ENCODE measurements around the gene SRRM5. TPM values are rescaled to one million over a fixed set of nuclear protein-coding genes. Genes with fewer than 3 reads are reported as not detected.

Gene SRRM5
- total and polyA plus RNA-seq, 2 of the 13 experiments (the other 11 are each of a cell fraction or from before 2014, with no cell fraction given) = 0.11 to 0.16 TPM

GRCh38 chr19:43595999-43596841 is 15.7 kb upstream of the SRRM5 start, which contains the start of the genes IRGQ and ZNF576 (continued):
- peak; percentile 83 for TF ChIP-seq HCFC1 (IDR thresholded peaks at IDR 0.05; ENCODE audit: low read depth, low read length)
- TF ChIP-seq GATAD2A (CRISPR knock-in tag; IDR thresholded peaks at IDR 0.05) = peak; percentile 7; the same call in 1 of the 2 replicates
- no peak for TF ChIP-seq MTA3 (CRISPR knock-in tag; IDR thresholded peaks at IDR 0.05)
- 0 out of 2 replicates have a peak, but pooled peaks have one; percentile 38 for TF ChIP-seq BORCS8-MEF2B (CRISPR knock-in tag; IDR thresholded peaks at IDR 0.05)
- no peak for TF ChIP-seq U2AF1 (optimal IDR thresholded peaks at IDR 0.05; ENCODE audit: low read depth, low read length)
- TF ChIP-seq SOX6 (IDR thresholded peaks at IDR 0.05) = no peak
- peak; percentile 74 for TF ChIP-seq SOX6 (CRISPR knock-in tag; IDR thresholded peaks at IDR 0.05)
- TF ChIP-seq GLI4 (CRISPR knock-in tag; IDR thresholded peaks at IDR 0.05; ENCODE audit: borderline replicate concordance) = peak; percentile 91; the same call in 1 of the 2 replicates
- TF ChIP-seq FUBP1 (CRISPR knock-in tag; IDR thresholded peaks at IDR 0.05; ENCODE audit: borderline replicate concordance) = no peak
- TF ChIP-seq BCL6 (CRISPR knock-in tag; IDR thresholded peaks at IDR 0.05) = no peak
- TF ChIP-seq ZSCAN20 (CRISPR knock-in tag; IDR thresholded peaks at IDR 0.05; ENCODE audit: borderline replicate concordance) = no peak
- peak; percentile 70 for TF ChIP-seq NR2F6 (IDR thresholded peaks at IDR 0.05)
- peak; percentile 72 for TF ChIP-seq NR2F6 (CRISPR knock-in tag; IDR thresholded peaks at IDR 0.05)
- TF ChIP-seq, protein P1, sequence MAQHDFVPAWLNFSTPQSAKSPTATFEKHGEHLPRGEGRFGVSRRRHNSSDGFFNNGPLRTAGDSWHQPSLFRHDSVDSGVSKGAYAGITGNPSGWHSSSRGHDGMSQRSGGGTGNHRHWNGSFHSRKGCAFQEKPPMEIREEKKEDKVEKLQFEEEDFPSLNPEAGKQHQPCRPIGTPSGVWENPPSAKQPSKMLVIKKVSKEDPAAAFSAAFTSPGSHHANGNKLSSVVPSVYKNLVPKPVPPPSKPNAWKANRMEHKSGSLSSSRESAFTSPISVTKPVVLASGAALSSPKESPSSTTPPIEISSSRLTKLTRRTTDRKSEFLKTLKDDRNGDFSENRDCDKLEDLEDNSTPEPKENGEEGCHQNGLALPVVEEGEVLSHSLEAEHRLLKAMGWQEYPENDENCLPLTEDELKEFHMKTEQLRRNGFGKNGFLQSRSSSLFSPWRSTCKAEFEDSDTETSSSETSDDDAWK (CRISPR knock-in tag; IDR thresholded peaks at IDR 0.05) = no peak
- peak; percentile 49; the same call in 1 of the 2 replicates for TF ChIP-seq CBFB (CRISPR knock-in tag; IDR thresholded peaks at IDR 0.05)
- TF ChIP-seq, protein P2, sequence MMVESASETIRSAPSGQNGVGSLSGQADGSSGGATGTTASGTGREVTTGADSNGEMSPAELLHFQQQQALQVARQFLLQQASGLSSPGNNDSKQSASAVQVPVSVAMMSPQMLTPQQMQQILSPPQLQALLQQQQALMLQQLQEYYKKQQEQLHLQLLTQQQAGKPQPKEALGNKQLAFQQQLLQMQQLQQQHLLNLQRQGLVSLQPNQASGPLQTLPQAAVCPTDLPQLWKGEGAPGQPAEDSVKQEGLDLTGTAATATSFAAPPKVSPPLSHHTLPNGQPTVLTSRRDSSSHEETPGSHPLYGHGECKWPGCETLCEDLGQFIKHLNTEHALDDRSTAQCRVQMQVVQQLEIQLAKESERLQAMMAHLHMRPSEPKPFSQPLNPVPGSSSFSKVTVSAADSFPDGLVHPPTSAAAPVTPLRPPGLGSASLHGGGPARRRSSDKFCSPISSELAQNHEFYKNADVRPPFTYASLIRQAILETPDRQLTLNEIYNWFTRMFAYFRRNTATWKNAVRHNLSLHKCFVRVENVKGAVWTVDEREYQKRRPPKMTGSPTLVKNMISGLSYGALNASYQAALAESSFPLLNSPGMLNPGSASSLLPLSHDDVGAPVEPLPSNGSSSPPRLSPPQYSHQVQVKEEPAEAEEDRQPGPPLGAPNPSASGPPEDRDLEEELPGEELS (CRISPR knock-in tag; IDR thresholded peaks at IDR 0.05) = no peak; the same call in 1 of the 2 replicates
- TF ChIP-seq, protein P3, sequence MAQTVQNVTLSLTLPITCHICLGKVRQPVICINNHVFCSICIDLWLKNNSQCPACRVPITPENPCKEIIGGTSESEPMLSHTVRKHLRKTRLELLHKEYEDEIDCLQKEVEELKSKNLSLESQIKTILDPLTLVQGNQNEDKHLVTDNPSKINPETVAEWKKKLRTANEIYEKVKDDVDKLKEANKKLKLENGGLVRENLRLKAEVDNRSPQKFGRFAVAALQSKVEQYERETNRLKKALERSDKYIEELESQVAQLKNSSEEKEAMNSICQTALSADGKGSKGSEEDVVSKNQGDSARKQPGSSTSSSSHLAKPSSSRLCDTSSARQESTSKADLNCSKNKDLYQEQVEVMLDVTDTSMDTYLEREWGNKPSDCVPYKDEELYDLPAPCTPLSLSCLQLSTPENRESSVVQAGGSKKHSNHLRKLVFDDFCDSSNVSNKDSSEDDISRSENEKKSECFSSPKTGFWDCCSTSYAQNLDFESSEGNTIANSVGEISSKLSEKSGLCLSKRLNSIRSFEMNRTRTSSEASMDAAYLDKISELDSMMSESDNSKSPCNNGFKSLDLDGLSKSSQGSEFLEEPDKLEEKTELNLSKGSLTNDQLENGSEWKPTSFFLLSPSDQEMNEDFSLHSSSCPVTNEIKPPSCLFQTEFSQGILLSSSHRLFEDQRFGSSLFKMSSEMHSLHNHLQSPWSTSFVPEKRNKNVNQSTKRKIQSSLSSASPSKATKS (CRISPR knock-in tag; IDR thresholded peaks at IDR 0.05) = no peak
- TF ChIP-seq ZNF644 (CRISPR knock-in tag; IDR thresholded peaks at IDR 0.05; ENCODE audit: low read depth) = no peak
- TF ChIP-seq ZNF549 (CRISPR knock-in tag; IDR thresholded peaks at IDR 0.05) = no peak
- TF ChIP-seq ZXDC (CRISPR knock-in tag; IDR thresholded peaks at IDR 0.05) = no peak

Measured in HepG2 (cell line).